ENCODE results near the gene N4BP2L2.

The N4BP2L2 gene

DNA sequence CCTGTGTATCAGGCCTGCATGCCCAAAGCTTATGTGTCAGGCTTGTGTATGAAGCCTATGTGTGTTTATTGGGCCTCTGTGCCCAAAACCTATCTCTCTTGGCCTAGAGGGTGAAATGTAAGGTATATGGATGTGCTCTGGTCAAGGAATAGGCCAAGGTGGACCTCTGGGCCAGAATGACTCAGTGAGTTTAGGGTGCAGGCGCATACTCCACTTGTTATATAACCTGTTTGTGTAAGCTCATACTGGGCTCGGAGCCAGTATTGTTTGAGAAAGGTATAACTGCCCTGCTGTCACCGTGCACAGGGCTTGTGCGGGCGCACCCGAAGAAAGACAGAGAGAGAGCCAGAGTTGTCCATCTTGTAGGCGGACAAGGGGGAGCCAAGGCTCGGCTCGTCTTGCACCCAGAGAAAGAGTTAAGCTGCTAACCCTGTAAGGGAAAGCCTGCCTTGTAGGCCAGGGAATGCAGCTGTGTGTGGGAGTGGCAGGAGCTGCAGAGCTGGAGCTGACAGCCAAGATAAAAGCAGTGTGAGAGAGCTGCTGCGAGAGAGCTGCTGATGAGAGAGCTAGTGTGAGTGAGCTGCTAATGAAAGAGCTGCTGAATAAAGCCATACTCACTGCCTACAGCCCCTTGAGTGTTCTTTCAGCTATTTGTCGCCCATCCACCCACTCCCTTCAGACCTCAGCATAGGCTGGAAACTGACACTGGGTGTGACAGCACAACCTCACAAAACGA is 67.2 kb downstream of the N4BP2L2 start:
- no peak for DNase-seq (ENCODE audit: low read depth in 2 of 2, low spot score in 1 of 2)

DNA sequence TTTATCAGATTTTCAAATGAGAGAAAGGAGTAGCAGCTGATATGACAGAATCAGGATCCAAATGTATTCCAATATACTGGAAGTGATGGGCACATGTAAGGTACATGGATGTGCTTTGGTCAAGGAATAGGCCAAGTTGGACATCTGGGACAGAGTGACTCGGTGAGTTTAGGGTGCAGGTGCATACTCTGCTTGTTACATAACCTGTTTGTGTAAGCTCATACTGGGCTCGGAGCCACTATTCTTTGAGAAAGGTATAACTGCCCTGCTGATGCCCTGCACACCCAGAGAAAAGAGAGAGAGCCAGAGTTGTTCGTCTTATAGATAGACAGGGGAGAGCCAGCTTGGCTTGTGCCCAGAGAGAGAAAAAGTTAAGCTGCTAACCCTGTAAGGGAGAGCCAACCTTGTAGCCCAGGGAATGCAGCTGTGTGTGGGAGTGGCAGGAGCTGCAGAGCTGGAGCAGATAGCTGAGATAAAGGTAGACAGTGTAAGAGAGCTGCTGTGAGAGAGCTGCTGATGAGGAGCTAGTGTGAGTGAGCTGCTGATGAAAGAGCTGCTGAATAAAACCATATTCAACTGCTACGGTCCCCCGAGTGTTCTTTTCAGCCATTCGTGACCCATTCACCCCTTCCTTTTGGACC is 70.0 kb downstream of the N4BP2L2 start:
- DNase-seq (ENCODE audit: low read depth in 2 of 2, low spot score in 1 of 2), result no peak

DNA sequence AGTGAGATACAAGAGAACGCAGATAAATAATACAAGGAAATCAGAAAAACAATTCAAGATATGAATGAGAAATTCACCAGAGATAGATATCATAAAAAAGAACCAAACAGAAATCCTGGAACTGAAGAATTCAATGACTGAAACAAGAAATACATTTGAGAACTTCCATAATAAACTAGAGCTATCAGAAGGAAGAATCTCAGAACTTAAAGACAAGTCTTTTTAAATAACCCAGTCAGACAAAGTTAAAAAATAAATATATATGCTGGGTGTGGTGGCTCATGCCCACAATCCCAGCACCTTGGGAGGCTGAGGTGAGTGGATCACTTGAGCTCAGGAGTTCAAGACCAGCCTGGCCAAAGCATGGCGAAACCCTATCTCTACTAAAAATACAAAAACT is 82.0 kb downstream of the N4BP2L2 start:
- DNase-seq (ENCODE audit: low read depth in 2 of 2, low spot score in 1 of 2), result no peak

DNA sequence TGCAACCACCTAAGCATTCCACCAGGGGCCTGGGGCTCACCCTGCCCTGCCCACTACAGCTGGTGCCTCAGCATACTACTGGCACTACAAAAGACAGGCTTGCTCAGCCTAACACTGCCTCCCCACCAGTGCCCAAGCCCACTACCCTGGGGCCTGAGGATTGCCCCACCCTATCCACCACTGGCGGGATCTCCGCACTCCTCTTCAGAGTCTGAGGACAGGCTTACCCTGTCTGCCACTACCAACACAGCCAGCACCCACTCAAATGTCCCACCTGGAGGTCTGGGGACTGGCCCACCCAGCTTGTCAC is 83.0 kb downstream of the N4BP2L2 start:
- DNase-seq (ENCODE audit: low read depth in 2 of 2, low spot score in 1 of 2), result no peak

DNA sequence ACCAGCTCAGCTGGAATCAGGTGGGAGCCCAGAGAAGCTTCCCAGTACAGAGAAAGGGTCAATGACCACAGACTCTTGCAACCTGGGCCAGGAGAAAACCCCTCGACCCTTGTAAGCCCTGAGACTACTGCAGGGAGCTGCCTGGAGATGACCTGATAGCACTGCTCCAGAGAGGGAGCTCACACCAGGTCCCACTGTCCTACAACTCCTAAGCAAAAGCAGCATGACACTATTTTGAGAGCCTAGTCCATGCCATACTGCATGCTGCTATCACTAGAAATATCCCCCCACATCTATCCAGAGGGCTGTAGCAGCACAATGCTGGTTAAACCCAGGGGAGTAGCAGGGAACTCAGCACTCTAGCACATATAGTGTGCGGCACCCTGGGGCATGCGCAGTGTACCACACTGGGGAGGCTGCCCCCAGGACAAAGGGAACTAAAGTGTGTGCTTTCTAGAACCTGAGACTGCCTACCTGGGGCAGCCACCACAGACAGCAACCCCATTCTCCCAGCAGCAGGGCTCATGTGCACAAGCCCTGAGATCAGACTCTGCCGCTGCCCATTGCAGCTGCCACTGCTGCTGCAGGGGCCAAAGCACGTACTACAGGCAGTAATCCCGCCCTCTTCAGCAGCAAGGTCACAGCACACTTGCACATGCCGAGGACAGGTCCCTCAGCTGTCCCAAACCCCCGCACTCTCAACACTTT is 83.6 kb downstream of the N4BP2L2 start:
- no peak for DNase-seq (ENCODE audit: low read depth in 2 of 2, low spot score in 1 of 2)

DNA sequence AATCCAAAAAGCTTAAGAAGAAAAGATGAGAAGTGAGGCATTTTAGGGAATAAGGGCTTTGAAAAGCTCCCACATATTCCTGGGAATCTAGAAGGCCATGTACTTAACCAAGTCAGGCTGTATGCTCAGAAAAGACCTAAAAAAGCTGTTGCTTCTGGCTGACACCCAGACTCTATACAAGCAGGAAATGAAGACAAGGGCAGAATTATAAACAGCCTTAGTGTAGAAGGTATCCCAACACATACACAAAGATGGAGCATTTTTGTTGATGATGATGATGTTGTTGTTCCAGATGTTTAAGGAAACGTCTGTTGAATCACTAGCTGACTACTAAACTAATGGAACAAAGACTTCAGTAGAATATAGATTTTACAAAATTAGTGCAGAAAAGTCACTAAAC is 84.6 kb downstream of the N4BP2L2 start:
- no peak for DNase-seq (ENCODE audit: low read depth in 2 of 2, low spot score in 1 of 2)

DNA sequence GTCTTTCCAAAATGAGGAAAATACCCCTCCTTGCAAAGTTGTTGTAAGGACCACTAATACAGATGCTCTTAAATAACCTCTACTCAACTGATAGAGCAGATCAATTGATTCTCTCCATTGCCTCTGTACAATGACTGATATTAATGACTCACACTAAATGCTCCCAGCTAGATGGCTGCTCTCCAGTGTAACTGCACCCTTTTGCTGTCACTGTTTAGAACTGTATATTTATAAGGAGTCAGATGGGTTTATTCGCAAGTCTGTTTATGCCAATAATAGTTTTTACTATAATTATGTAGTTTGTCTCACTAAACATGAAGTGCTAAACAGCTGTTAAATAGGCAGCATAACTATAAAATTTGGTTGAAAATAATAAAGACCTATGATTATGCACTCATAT is 89.6 kb downstream of the N4BP2L2 start:
- DNase-seq (ENCODE audit: low read depth in 2 of 2, low spot score in 1 of 2), result no peak

DNA sequence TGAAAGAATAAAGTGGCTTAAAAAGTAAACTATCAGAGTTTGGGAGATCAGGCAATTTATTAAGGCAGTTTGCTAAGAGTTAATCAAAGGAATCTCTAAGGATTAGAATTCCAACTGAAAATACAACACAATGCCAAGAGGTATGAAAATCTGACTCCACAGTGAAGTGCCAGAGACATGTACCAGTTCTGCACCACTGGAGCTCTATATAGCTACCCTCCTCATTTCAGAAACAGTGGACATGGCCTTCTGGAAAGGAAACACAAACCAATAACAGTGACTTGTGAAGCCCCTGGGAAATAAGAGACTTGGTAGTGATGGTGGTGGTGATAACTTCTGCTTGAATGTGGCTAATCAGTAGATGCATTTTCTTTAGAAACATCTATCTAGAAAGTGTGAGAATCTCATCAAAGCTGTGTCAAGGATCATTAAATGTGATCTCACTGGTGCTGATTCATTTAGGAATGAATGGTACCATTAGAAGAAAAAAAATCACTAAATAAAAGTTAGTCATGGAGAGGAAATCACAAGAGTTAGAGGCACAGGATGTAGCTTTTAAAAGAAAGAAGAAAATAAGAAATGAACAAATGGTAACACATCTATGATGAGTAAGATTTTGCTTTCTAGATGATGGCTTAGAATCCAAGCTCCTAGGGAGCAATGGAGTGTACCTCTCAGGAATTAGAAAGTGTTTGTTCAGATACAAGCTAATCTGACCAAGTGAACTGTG is 90.5 kb downstream of the N4BP2L2 start:
- DNase-seq (ENCODE audit: low read depth in 2 of 2, low spot score in 1 of 2), result no peak

DNA sequence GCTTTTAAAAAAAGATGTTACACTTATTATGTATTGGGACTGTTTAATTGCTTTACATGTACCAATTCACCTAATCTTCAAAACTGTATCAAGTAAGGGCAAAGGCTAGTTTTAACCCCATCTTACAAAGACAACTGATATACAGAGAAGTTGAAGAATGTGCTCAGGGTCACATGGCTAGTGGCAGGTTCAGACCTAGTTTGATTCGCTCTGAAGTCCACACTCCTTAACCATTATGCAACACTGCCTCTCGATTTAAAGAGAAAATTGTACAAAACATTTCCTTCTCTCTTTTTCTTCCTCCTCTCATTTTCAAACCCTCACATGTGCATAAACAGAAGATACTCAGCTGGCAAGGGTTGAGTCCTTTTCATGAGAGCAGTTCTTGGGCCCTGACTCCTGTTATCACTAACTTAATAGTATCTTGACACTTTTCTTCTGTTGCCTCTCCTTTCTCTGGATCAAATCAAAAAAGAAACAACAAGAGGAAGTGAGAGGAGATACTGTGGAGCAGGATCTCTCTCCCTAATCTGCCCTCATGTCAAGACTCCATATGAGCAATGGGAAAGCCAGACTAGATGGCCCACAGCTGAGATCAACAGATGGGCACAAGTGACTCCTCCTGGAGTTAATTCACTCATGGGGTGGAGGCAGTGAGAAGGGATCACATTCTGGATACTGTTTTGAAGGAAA is 91.7 kb downstream of the N4BP2L2 start:
- no peak for DNase-seq (ENCODE audit: low read depth in 2 of 2, low spot score in 1 of 2)

DNA sequence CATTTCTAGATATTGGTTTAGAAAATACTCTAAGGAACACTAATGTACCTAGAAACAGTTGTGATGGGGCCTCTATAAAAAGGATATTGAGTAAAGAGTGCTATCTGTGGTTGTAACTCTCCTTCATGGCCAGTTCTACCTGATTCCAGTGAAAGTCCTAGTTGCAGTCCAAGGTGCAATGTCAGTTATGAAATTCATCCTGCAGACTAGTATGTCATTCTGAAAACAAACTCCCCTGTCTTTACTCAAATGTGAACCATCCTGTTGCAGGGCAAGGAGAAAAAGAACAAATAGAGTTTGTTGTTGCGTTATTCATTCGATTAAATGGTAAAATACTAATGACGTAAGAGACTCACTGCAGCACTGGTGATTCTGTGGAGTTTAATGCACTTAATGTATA is 92.4 kb downstream of the N4BP2L2 start:
- DNase-seq (ENCODE audit: low read depth in 2 of 2, low spot score in 1 of 2), result no peak

DNA sequence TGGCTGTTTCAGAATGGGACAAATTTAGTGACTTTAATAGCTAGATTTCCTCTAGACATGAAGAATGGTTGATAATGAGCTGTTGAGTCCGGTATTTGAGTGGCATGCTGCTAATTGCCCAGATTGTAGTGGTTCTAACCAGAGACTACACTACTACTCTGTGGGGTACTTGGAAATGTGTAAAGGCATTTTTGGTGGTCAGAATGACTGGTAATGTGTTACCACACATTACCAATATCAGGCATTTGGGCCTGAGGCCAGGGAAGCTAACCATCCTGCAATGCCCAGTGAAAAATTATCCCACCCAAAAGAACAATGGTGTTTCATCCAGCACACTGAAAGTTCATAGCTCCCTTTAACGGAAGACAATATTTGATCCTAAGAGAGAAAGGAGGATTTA is 93.1 kb downstream of the N4BP2L2 start:
- no peak for DNase-seq (ENCODE audit: low read depth in 2 of 2, low spot score in 1 of 2)

DNA sequence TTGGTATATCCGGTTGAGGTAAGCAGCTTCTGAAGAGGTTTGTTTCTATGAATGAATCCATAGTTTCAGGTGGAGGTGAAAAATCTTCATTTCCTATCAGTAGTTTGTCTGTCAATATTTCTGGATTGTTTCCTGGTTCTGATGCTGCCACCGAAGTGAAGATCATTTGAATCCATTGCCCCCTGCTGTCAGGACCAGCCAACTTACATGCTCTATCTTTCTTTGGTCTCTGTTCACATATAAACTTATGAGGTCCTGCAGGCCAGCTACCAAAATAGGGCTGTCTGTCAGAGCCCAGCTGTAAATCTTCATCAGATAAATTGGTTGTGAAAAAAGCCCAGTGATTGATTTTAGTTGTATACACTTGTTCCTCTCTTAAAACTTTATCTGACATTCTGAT is 95.5 kb downstream of the N4BP2L2 start:
- DNase-seq (ENCODE audit: low read depth in 2 of 2, low spot score in 1 of 2), result peak in 1 of 2 donors; percentile 9

DNA sequence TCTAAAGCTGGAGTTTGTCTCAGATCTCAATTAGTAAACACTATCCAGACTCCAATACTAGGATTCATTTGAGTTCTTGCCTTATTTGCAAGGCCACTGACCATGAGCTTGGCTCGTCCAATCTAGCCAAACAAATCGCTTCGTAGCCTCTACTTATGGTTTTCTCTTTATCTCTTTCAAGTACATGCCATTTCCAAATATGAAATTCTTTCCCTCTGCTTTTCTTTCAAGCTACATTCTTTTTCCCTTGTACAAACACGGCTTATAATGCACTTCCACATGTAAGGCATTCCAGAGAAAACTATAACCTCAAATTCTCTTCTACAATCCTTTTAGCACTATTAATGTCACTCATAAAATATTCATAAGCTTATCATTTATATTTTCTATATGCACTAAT is 99.7 kb downstream of the N4BP2L2 start:
- DNase-seq (ENCODE audit: low read depth in 2 of 2, low spot score in 1 of 2), result no peak

DNA sequence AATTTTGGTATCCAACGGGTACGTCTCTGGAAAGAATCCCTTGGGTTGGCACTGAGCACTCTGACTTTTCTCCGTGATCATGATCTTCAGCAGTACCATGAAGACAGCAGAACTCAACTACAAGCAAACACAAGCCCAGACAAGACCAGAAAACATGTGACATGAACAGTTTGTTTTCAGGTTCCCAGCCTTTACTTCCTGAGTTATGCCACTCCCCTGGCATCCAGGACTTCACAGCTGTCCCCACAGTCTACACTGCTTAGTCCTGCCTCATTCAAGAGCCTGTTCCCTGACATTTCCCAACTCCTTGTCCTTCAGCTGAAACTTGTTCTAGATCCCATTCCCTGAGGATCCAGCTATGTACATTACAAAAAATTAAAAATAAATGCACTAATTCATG is 105.7 kb downstream of the N4BP2L2 start:
- DNase-seq (ENCODE audit: low read depth in 2 of 2, low spot score in 1 of 2), result no peak

DNA sequence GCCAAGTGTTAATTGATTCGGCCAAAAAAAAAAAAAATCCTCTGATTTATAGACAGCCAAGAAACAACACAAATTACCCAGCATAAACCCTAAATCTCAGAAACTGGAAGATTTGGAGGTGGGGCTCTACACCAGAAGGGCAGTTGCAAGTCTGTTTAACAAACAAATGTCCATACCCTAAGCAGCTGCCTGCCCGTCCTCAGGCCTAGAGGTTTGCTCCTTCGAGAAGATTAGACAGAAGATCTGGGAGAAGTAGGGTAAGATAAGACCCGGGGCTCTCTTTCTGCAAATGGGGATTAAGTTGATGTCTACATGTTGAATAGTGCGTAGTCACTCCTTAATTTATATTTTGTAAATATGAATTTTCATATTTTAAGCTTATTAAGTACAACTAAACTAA is 107.2 kb downstream of the N4BP2L2 start:
- DNase-seq (ENCODE audit: low read depth in 2 of 2, low spot score in 1 of 2), result no peak

DNA sequence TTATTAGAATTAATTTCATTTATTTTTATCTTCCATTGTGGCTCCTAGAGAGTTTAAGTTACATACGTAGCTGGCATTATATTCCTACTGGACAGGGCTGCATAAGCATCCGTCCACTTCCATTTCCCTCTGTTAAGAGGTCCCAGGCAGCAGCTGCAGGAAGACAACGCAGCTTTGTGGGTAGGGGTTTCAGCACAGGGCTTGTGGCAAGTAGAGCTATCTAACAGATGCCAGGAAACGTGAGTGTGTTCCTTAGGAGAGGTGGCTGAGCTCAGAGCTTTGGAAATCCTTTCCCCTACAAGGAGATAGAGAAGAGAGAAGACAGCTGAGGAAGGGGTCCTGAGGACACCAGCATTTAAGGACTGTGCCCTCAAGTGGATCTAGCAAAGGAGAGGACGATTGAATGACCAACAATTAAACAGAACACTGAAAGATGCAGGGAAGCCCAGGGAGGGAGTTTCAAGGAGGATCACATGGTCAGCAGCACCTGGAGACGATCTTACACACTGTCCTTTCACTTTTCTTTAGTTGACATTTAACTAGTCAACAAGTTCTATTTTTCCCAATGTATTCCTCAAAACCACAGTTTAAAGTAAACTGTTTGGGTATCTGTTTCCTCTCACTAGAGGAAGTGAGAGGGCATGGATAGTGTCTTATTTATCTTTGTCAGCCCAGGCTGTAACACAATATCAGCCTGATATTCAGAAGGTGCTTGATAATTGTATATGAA is 108.4 kb downstream of the N4BP2L2 start:
- DNase-seq (ENCODE audit: low read depth in 2 of 2, low spot score in 1 of 2), result no peak

DNA sequence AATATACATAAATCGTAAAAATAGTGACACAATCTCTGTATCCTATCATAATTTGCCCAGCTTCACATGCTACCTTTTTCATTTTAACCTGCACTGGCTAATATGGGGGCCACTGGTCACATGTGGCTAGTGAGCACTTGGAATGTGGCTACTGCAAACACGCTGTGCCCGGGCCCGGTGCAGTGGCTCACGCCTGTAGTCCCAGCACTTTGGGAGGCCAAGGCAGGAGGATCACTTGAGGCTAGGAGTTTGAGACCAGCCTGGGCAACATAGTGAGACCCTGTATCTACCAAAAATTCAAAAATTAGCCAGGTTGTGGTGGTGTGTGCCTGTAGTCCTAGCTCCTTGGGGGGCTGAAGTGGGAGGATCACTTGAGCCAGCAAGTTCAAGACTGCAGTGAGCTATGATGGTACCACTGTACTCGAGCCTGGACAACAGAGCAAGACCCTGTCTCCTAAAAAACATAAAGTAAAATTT is 109.1 kb downstream of the N4BP2L2 start:
- no peak for DNase-seq (ENCODE audit: low read depth in 2 of 2, low spot score in 1 of 2)

DNA sequence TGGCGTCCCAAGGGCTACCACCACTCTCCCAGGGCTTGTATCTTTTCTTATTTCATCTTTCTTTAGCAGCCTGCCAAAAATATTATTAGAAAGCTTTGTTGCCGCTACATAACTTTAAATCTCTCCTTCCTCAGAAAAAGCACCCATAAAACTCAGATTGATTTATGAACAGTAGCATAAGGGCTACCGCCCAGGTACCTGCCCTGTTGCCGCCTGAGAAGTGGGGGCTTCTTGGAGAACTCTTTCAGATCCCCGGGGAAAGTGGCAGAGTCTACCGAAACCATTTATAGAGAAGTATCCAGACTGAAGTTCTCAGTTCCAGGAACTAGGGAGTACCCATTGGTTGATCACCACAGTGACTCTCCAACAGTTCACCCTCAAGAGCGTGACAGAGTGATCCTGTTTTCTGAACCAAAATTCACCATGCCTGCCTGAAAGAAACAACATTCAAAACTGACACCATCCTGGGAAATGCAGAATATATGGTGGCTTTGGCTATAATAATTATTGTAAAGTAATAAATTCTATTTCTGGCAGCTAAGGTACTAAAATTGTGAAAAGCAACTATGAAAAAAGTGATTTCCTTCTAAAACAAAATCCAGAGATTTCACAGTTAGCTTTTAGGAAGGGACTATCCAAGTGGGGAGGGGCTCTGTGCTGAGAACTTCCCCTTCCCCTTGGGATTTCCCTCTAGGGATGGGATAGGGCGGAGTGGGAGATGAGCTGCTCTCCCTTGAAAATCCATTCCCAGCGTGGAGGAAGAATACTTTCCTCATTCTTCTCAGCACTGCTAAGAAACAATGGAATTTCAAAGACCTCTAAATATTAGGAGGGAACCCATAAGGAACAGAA is 109.8 kb downstream of the N4BP2L2 start:
- no peak for DNase-seq (ENCODE audit: low read depth in 2 of 2, low spot score in 1 of 2)

DNA sequence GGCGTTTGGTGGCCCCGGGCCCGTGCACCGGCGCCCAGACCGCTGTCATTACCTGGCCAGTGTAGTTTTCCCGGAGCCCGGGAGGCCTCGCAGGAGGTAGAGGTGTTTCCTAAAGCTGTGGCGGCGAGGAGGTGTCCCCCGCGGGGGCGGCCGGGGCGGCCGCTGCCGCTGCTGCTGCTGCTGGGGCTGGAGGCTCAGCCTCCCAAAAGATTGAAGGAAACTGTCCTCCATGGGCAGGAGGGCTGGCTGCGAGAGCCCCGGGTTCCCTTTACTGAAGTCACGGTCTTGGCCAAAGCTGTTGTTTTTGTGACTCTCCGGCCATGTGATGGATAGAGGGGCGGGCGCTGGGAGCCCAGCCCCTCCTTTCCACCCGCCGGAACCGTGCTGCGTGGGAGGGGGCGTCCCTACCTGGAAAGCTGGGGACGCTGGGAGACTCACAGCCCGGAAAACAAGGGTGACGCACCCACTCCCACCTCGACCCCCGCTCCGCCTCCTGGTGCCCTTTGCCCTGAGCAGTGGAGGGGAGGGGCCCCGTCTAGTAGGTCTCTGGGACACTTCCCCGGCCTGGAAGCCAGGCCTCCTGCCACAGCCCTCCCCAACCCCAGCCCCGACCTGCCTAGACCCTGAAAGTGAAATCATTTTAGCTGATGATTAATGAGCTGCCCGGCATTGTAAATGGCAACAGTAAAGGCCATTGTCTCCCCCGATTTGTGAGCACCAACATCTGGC is 110.6 kb downstream of the N4BP2L2 start, which contains the start of gene N4BP2L1:
Gene N4BP2L1 (minus strand): TSS at position 279 of the 729 bp plus-strand sequence. CDS start 48 bp downstream, at position 231.
- peak; percentile 49 to 67 for DNase-seq (ENCODE audit: low read depth in 2 of 2, low spot score in 1 of 2)

Measured in stimulated activated CD8-positive, alpha-beta memory T cell treated with anti-CD3 and anti-CD28 coated beads, Interleukin-4, amount 100 ng/mL, for 1 hour (primary cell).